H1 (cell line): ENCODE data around the gene CDKN1B. TPM values are rescaled to one million over a fixed set of nuclear protein-coding genes. Genes with fewer than 3 reads are reported as not detected.

Experiments
- CHD7 ChIP-seq: fragments of 300-600 bp; sonication (generic); IDR thresholded peaks from 2 replicates; pipeline ENCODE4 v1.7.1; 2012; ENCODE audit warnings: low read length, moderate library complexity, mild to moderate bottlenecking, inconsistent platforms; ENCODE audit not compliant: insufficient replicate concordance
- CTBP2 ChIP-seq: IDR thresholded peaks from 2 replicates; pipeline ENCODE4 v1.7.0; 2011; ENCODE audit warnings: borderline replicate concordance, mild to moderate bottlenecking, moderate library complexity, mixed read lengths, low read length; ENCODE audit not compliant: insufficient read depth, insufficient read length
- HDAC2 ChIP-seq, 2 experiments: fragments of 300-600 bp in 1 of 2; sonication (generic) in 1 of 2; IDR thresholded peaks; 2 replicates each; pipeline ENCODE4 v1.6.1; 2011 to 2012; ENCODE audit warnings: low read depth in 2 of 2, low read length in 2 of 2, mild to moderate bottlenecking in 2 of 2, moderate library complexity in 2 of 2, borderline replicate concordance in 1 of 2, inconsistent platforms in 1 of 2
- MAX ChIP-seq: IDR thresholded peaks from 2 replicates; pipeline ENCODE4 v1.6.1; 2012; ENCODE audit warnings: inconsistent platforms
- SP2 ChIP-seq: IDR thresholded peaks from 2 replicates; pipeline ENCODE4 v1.6.1; 2012; ENCODE audit warnings: mild to moderate bottlenecking, low read length, inconsistent platforms
- TAF1 ChIP-seq: IDR thresholded peaks from 2 replicates; pipeline ENCODE4 v1.6.1; 2011; ENCODE audit warnings: mild to moderate bottlenecking, low read depth, low read length
- polyA plus RNA-seq, 7 experiments: library from polyadenylated mRNA; depleted of rRNA in 3 of 7; stranded (reverse) in 5 of 7; unstranded in 2 of 7; fragments of >200 nt in 5 of 7; fragments of 200-250 nt in 2 of 7; gene quantifications; 1 replicate in 5 of 7; 2 replicates in 1 of 7; 4 replicates in 1 of 7; pipeline versions ENCODE4 v1.2.1 to v1.2.3, GENCODE V29; 2011 to 2013; ENCODE audit warnings: missing spikeins in 2 of 7, mixed read lengths in 2 of 7
- total RNA-seq: library from RNA; stranded (reverse); fragmentation: NEBNext Ultra II Directional; extraction: Animal tissue kit (Norgen Biotek cat#: 25700); gene quantifications from 2 replicates; pipeline ENCODE4 v1.2.1, GENCODE V29; 2021
- TF ChIP-seq, protein P1 (sequence below): IDR thresholded peaks from 2 replicates; pipeline ENCODE4 v1.6.1; 2011; ENCODE audit warnings: low read depth, mild to moderate bottlenecking, low read length; ENCODE audit not compliant: insufficient read depth

The CDKN1B gene
- total and polyA plus RNA-seq, 2 of the 8 experiments (the other 6 are each of a cell fraction or from before 2014, with no cell fraction given): 6.5 to 27.2 TPM

DNA sequence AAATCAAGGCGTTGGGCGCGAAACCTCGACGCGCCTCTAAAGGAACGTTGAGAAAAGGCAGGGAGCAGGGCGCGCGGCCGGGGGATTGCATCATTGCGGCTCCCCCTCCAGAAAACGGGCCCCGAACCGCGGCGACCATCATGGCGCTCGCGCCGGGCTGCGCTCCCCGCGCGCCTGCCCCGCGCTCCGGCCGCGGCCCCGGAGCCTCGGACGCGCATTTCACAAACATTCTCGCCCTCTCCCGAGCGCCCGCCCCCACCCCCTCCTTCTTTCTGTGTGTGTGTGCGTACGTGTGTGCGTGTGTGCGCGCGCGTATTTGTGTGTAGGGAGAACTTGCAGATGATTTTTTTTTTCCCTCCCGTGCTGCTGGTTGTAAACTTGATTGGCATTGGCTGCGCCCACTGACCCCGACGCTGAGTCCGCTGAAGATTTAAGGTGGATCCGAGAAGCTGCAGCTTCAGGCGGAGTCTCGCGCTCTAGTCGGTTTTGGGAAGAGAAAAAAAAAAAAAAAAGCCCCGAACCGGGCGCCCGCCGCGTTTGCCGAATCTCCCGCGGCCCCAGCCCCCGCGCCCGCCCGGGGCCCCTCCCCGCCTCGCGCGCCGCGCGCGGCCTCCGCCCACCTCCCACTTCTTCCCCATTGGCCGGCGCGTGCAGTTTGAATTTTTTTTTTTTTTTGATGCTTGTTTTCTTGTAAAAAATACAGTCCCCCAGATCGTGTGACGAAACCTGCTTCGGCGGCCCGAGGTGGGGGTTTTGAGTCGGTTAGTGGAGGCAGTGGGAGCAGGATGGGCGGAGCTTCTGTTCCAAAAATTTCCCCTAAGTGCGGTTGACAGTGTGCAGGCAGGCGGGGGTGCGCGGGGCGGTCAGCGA, 8.2 kb downstream of the CDKN1B start (continued):
- TF ChIP-seq CHD7 (no peak), TAF1 (peak; percentile 88), SP2 (no peak), HDAC2 (IDR thresholded peaks at IDR 0.05; ENCODE audit: borderline replicate concordance in 1 of 2, low read depth in 2 of 2, low read length in 2 of 2) (peak in 1 of 2 experiments; percentile 44; a peak in 1 of 4 replicates), CTBP2 (peak; percentile 32), MAX (peak; percentile 68)
- TF ChIP-seq, protein P1, sequence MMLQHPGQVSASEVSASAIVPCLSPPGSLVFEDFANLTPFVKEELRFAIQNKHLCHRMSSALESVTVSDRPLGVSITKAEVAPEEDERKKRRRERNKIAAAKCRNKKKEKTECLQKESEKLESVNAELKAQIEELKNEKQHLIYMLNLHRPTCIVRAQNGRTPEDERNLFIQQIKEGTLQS: peak; percentile 75; the same call in 1 of the 2 replicates
